Neural cell (in vitro differentiated cells): ENCODE measurements around the gene IRS2. TPM values are rescaled to one million over a fixed set of nuclear protein-coding genes. Genes with fewer than 3 reads are reported as not detected.

Experiments
- H2AFZ ChIP-seq: fragments of 200-600, 300-800 bp; sonication (generic), shearing (Covaris generic); 2 replicates; pipeline ENCODE4 v1.6.0; 2014; ENCODE audit warnings: low read depth, mild to moderate bottlenecking, antibody characterized with exemption, low read length, moderate library complexity
- H3F3A ChIP-seq: fragments of 200-600 bp; shearing (Covaris generic); 2 replicates; pipeline ENCODE4 v1.6.1; 2016; ENCODE audit warnings: mild to moderate bottlenecking, moderate library complexity, mixed read lengths, antibody characterized with exemption, low read length; ENCODE audit not compliant: insufficient read depth, poor library complexity, severe bottlenecking
- H3K27ac ChIP-seq: fragments of 200-600, 300-800 bp; sonication (generic), shearing (Covaris generic); 2 replicates; pipeline ENCODE4 v1.5.1; 2014; ENCODE audit warnings: mild to moderate bottlenecking, low read length, moderate library complexity
- H3K27me3 ChIP-seq: fragments of 300-800, 200-600 bp; sonication (generic), shearing (Covaris generic); 2 replicates; pipeline ENCODE4 v1.6.0; 2014; ENCODE audit warnings: mild to moderate bottlenecking, low read depth, low read length, moderate library complexity; ENCODE audit not compliant: insufficient read depth
- H3K36me3 ChIP-seq: fragments of 300-800, 200-600 bp; sonication (generic), shearing (Covaris generic); 2 replicates; pipeline ENCODE4 v1.5.1; 2014; ENCODE audit warnings: mild to moderate bottlenecking, antibody characterized with exemption, low read length, moderate library complexity; ENCODE audit not compliant: insufficient read depth
- H3K4me2 ChIP-seq: fragments of 300-800, 200-600 bp; sonication (generic), shearing (Covaris generic); 2 replicates; pipeline ENCODE4 v1.6.0; 2014; ENCODE audit warnings: mild to moderate bottlenecking, low read length
- H3K4me3 ChIP-seq: fragments of 300-800, 200-600 bp; sonication (generic), shearing (Covaris generic); 2 replicates; pipeline ENCODE4 v1.5.1; 2014; ENCODE audit warnings: mild to moderate bottlenecking, low read length, moderate library complexity
- H3K79me2 ChIP-seq: fragments of 200-600 bp; shearing (Covaris generic); replicated peaks from 2 replicates; pipeline ENCODE4 v1.6.0; 2014; ENCODE audit warnings: mild to moderate bottlenecking, low read length, moderate library complexity; ENCODE audit not compliant: insufficient read depth
- H3K9ac ChIP-seq: fragments of 300-800, 200-600 bp; sonication (generic), shearing (Covaris generic); 2 replicates; pipeline ENCODE4 v1.6.1; 2016; ENCODE audit warnings: mild to moderate bottlenecking, low read length, mixed read lengths
- H3K9me2 ChIP-seq: fragments of 200-600 bp; shearing (Covaris generic); 2 replicates; pipeline ENCODE4 v1.6.1; 2016; ENCODE audit warnings: mild to moderate bottlenecking, low read length, mixed read lengths; ENCODE audit not compliant: insufficient read depth
- H3K9me3 ChIP-seq: fragments of 200-600, 300-800 bp; sonication (generic), shearing (Covaris generic); 2 replicates; pipeline ENCODE4 v1.6.1; 2016; ENCODE audit warnings: mild to moderate bottlenecking, mixed run types, low read length, moderate library complexity, mixed read lengths
- H4K20me1 ChIP-seq: fragments of 200-600 bp; shearing (Covaris generic); 2 replicates; pipeline ENCODE4 v1.6.1; 2016; ENCODE audit warnings: mild to moderate bottlenecking, mixed run types; ENCODE audit not compliant: insufficient read depth
- EP300 ChIP-seq: fragments of 450-650 bp; conservative IDR thresholded peaks from 2 replicates; pipeline ENCODE4 v1.6.1; 2014; ENCODE audit warnings: antibody characterized with exemption, mild to moderate bottlenecking, moderate library complexity; ENCODE audit not compliant: poor library complexity, severe bottlenecking
- EZH2 ChIP-seq: fragments of 200-600, 300-800 bp; shearing (Covaris generic), sonication (generic); IDR thresholded peaks from 2 replicates; pipeline ENCODE4 v1.6.1; 2014; ENCODE audit warnings: antibody characterized with exemption, low read length, borderline replicate concordance, mild to moderate bottlenecking; ENCODE audit not compliant: insufficient read depth, poor library complexity, severe bottlenecking
- MXI1 ChIP-seq: fragments of 450-650 bp; conservative IDR thresholded peaks from 2 replicates; pipeline ENCODE4 v1.6.1; 2014; ENCODE audit warnings: antibody characterized with exemption, mild to moderate bottlenecking; ENCODE audit not compliant: poor library complexity, severe bottlenecking
- POLR2AphosphoS5 ChIP-seq: IDR thresholded peaks from 2 replicates; pipeline ENCODE4 v1.6.1; 2012
- RAD21 ChIP-seq: fragments of 450-650 bp; conservative IDR thresholded peaks from 2 replicates; pipeline ENCODE4 v1.6.1; 2014; ENCODE audit warnings: antibody characterized with exemption, mild to moderate bottlenecking, moderate library complexity
- SMC3 ChIP-seq: fragments of 450-650 bp; conservative IDR thresholded peaks from 2 replicates; pipeline ENCODE4 v1.6.1; 2014; ENCODE audit warnings: antibody characterized with exemption, mild to moderate bottlenecking, moderate library complexity; ENCODE audit not compliant: poor library complexity
- TAF1 ChIP-seq: IDR thresholded peaks from 2 replicates; pipeline ENCODE4 v1.6.1; 2012; ENCODE audit warnings: low read depth
- polyA plus RNA-seq: library from polyadenylated mRNA; depleted of rRNA; stranded (reverse); fragments of >200 nt; gene quantifications from 2 replicates; pipeline ENCODE4 v1.2.3, GENCODE V29; 2014
- TF ChIP-seq, protein P1 (sequence below): fragments of 450-650 bp; IDR thresholded peaks from 2 replicates; pipeline ENCODE4 v1.5.1; 2014; ENCODE audit warnings: antibody characterized with exemption, mild to moderate bottlenecking, moderate library complexity; ENCODE audit not compliant: poor library complexity, severe bottlenecking
- TF ChIP-seq, protein P2 (sequence below): IDR thresholded peaks from 2 replicates; pipeline ENCODE4 v1.6.1; 2012; ENCODE audit warnings: borderline replicate concordance

Gene IRS2
- polyA plus RNA-seq, 1 donor from 2014 or later = 7.1 TPM

DNA sequence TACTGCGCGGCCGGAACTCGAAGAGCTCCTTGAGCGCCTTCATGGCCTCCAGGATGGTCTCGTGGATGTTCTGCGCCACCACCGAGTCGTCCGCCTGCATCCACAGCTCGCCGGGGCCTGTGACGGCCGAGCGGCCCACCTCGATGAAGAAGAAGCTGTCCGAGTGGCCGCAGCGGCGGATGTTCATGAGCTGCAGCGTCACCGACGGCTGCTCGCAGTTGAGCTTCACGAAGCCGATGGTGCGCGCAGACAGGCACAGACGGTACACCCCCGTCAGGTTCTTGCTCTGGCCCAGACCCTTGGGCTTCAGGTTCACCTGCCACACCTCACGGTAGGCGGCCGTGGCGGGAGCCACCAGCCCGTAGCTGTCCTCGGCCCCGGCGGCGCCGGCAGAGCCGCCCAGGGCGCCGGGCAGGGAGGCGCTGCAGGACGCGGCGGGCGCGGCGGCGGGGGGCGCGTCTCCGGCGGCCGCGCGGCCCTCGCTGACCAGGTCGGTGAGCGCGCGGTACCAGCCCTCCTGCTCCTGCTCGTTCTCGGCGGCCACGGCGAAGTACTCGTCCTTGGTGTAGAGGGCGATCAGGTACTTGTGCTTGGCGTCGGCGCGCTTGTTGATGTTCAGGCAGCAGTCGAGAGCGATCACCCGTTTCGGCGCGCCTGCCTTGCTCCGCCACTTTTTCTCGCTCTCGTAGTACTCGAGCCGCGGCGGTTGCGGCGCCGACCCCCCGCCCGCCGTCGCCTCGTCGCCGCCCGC is 1.1 kb downstream of the IRS2 start:
- Histone ChIP-seq H3K9me2 (no peaks in the 10 kb centered on the region), H3F3A (peaks cover under 1% of the 10 kb centered on the region), H2AFZ (no peak overlapping the region), H3K36me3 (peaks cover 3% of the 10 kb centered on the region), H3K9me3 (no peaks in the 10 kb centered on the region), H3K9ac (peak overlapping the region; percentile 77), H4K20me1 (no peaks in the 10 kb centered on the region), H3K27ac (peak overlapping the region; percentile 70), H3K79me2 (peaks cover 16% of the 10 kb centered on the region), H3K27me3 (no peaks in the 10 kb centered on the region), H3K4me3 (peak overlapping the region; percentile 87), H3K4me2 (no peak overlapping the region)
- TF ChIP-seq SMC3 (peak; percentile 40), MXI1 (peak; percentile 56), RAD21 (peak; percentile 46), TAF1 (no peak), EP300 (peak; percentile 26), POLR2AphosphoS5 (peak; percentile 17), EZH2 (no peak)
- TF ChIP-seq, protein P1, sequence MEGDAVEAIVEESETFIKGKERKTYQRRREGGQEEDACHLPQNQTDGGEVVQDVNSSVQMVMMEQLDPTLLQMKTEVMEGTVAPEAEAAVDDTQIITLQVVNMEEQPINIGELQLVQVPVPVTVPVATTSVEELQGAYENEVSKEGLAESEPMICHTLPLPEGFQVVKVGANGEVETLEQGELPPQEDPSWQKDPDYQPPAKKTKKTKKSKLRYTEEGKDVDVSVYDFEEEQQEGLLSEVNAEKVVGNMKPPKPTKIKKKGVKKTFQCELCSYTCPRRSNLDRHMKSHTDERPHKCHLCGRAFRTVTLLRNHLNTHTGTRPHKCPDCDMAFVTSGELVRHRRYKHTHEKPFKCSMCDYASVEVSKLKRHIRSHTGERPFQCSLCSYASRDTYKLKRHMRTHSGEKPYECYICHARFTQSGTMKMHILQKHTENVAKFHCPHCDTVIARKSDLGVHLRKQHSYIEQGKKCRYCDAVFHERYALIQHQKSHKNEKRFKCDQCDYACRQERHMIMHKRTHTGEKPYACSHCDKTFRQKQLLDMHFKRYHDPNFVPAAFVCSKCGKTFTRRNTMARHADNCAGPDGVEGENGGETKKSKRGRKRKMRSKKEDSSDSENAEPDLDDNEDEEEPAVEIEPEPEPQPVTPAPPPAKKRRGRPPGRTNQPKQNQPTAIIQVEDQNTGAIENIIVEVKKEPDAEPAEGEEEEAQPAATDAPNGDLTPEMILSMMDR = no peak
- TF ChIP-seq, protein P2, sequence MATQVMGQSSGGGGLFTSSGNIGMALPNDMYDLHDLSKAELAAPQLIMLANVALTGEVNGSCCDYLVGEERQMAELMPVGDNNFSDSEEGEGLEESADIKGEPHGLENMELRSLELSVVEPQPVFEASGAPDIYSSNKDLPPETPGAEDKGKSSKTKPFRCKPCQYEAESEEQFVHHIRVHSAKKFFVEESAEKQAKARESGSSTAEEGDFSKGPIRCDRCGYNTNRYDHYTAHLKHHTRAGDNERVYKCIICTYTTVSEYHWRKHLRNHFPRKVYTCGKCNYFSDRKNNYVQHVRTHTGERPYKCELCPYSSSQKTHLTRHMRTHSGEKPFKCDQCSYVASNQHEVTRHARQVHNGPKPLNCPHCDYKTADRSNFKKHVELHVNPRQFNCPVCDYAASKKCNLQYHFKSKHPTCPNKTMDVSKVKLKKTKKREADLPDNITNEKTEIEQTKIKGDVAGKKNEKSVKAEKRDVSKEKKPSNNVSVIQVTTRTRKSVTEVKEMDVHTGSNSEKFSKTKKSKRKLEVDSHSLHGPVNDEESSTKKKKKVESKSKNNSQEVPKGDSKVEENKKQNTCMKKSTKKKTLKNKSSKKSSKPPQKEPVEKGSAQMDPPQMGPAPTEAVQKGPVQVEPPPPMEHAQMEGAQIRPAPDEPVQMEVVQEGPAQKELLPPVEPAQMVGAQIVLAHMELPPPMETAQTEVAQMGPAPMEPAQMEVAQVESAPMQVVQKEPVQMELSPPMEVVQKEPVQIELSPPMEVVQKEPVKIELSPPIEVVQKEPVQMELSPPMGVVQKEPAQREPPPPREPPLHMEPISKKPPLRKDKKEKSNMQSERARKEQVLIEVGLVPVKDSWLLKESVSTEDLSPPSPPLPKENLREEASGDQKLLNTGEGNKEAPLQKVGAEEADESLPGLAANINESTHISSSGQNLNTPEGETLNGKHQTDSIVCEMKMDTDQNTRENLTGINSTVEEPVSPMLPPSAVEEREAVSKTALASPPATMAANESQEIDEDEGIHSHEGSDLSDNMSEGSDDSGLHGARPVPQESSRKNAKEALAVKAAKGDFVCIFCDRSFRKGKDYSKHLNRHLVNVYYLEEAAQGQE = no peak

DNA sequence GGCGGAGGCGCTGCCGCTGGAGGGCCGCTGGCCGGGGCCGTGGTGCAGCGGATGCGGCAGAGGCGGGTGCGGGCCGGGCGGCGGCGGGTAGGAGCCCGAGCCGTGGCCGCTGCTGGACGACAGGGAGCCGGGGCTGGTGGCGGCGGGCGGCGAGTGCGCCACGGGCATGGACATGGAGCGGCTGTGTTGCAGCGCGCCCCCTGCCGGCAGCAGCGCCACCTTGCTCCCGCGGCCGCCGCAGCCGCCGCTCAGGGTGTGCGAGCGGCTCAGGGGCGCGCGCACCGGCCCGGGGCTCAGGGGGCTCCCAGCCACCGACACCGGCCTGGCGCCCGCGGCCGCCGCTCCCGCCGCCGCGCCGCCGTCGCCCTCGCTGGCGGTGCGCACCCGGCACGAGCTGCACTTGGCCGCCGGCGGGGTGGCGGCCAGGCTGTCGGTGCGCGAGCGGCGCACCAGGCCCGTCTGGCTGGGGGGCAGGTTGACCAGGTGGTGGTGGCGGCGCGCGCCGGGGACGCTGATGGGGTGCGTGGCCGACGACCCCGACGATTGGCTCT is 1.7 kb downstream of the IRS2 start:
- TF ChIP-seq RAD21 (peak; percentile 80), MXI1 (peak; percentile 23), EP300 (no peak), TAF1 (no peak), SMC3 (peak; percentile 86), EZH2 (no peak), POLR2AphosphoS5 (peak; percentile 32)
- TF ChIP-seq, protein P2 = no peak
- TF ChIP-seq, protein P1 = peak; percentile 78
- no peaks in the 10 kb centered on the region for H3K9me3 ChIP-seq
- no peaks in the 10 kb centered on the region for H3F3A ChIP-seq
- H3K4me2 ChIP-seq = no peak overlapping the region
- peaks cover 3% of the 10 kb centered on the region for H3K36me3 ChIP-seq
- H3K27ac ChIP-seq = peak overlapping the region; percentile 70
- H3K4me3 ChIP-seq = peak overlapping the region; percentile 87
- no peaks in the 10 kb centered on the region for H4K20me1 ChIP-seq
- H3K27me3 ChIP-seq = no peaks in the 10 kb centered on the region
- H2AFZ ChIP-seq = no peak overlapping the region
- no peaks in the 10 kb centered on the region for H3K9me2 ChIP-seq
- peaks cover 22% of the 10 kb centered on the region for H3K79me2 ChIP-seq
- H3K9ac ChIP-seq = peak overlapping the region; percentile 77
